Thyroid gland (tissue), 4 donors: Measurements from ENCODE around the gene CAPRIN2.

ENCODE experiments used
- CTCF ChIP-seq, 6 experiments: fragments of 200-600 bp in 3 of 6; fragments of 450-650 bp in 3 of 6; sonication (generic) in 3 of 6; IDR thresholded peaks; one replicate each; pipeline ENCODE4 v1.5.1; 2016 to 2019; ENCODE audit warnings: antibody characterized with exemption in 6 of 6, mild to moderate bottlenecking in 2 of 6, inconsistent platforms in 1 of 6, moderate library complexity in 1 of 6
- POLR2A ChIP-seq, 2 donors: fragments of 450-650 bp; IDR thresholded peaks; one replicate each; pipeline ENCODE4 v1.6.1; 2017; ENCODE audit warnings: antibody characterized with exemption in 2 of 2, mild to moderate bottlenecking in 2 of 2, moderate library complexity in 1 of 2

DNA sequence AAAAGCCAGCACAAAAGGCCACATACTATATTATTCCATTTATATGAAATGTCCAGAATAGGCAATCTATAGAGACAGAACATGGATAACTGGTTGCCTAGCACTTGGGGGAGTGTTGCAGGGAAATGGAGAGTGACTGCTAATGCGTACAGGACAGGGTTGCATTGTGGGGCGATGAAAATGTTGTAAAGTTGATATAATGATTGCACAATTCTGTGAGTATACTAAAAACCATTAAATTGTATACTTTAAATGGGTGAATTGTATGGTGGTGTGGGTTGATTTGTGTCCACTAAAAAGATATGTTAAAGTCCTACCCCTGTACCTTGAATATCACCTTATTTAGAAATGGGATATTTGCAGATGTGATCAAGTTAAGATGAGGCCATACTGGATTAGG is 7.0 kb upstream of the CAPRIN2 start:
- TF ChIP-seq CTCF (IDR thresholded peaks at IDR 0.05) (no peak), POLR2A (IDR thresholded peaks at IDR 0.05) (no peak)
